Measurements from ENCODE around the gene TMEM185B.
A peak's percentile ranks its signal among the peaks of the same experiment; 100 is the strongest.

The TMEM185B gene

GRCh38 chr2:120231974-120232635, 8.9 kb upstream of the TMEM185B start:
- Mint-ChIP-seq H3K36me3 (ENCODE audit: low read depth) (peaks cover 47% of the 10 kb centered on the region), H3K27ac (peak overlapping the region; percentile 96), H3K9me3 (peaks cover 3% of the 10 kb centered on the region), H3K27me3 (ENCODE audit: low read depth) (no peaks in the 10 kb centered on the region), H3K4me3 (peak overlapping the region; percentile 99), H3K4me1 (ENCODE audit: low read depth) (peaks cover 51% of the 10 kb centered on the region)
- DNase-seq (ENCODE audit: low spot score) = peak; percentile 82

- peak overlapping the region; percentile 96 for H3K27ac Mint-ChIP-seq
- H3K4me1 Mint-ChIP-seq (ENCODE audit: low read depth) = peaks cover 56% of the 10 kb centered on the region
- H3K4me3 Mint-ChIP-seq = peak overlapping the region; percentile 99
- H3K27me3 Mint-ChIP-seq (ENCODE audit: low read depth) = no peaks in the 10 kb centered on the region
- peaks cover 52% of the 10 kb centered on the region for H3K36me3 Mint-ChIP-seq (ENCODE audit: low read depth)
- H3K9me3 Mint-ChIP-seq = peaks cover 3% of the 10 kb centered on the region
- DNase-seq (ENCODE audit: low spot score) = no peak
Observed at GRCh38 chr2:120231564-120231973, 8.4 kb upstream of the TMEM185B start.

GRCh38 chr2:120230515-120231471, 7.6 kb upstream of the TMEM185B start:
- H3K4me1 Mint-ChIP-seq (ENCODE audit: low read depth) = peaks cover 63% of the 10 kb centered on the region
- H3K27ac Mint-ChIP-seq = peak overlapping the region; percentile 96
- no peaks in the 10 kb centered on the region for H3K27me3 Mint-ChIP-seq (ENCODE audit: low read depth)
- H3K9me3 Mint-ChIP-seq = peaks cover 3% of the 10 kb centered on the region
- H3K36me3 Mint-ChIP-seq (ENCODE audit: low read depth) = peaks cover 59% of the 10 kb centered on the region
- H3K4me3 Mint-ChIP-seq = peak overlapping the region; percentile 99
- DNase-seq (ENCODE audit: low spot score) = no peak

GRCh38 chr2:120229341-120229740, 6.1 kb upstream of the TMEM185B start:
- H3K27me3 Mint-ChIP-seq (ENCODE audit: low read depth) = no peaks in the 10 kb centered on the region
- no peak for DNase-seq (ENCODE audit: low spot score)
- H3K27ac Mint-ChIP-seq = peak overlapping the region; percentile 53
- H3K4me3 Mint-ChIP-seq = peak overlapping the region; percentile 60
- peaks cover 65% of the 10 kb centered on the region for H3K4me1 Mint-ChIP-seq (ENCODE audit: low read depth)
- H3K9me3 Mint-ChIP-seq = no peaks in the 10 kb centered on the region
- peaks cover 57% of the 10 kb centered on the region for H3K36me3 Mint-ChIP-seq (ENCODE audit: low read depth)

GRCh38 chr2:120228503-120228902, 5.3 kb upstream of the TMEM185B start:
- peaks cover 72% of the 10 kb centered on the region for H3K4me1 Mint-ChIP-seq (ENCODE audit: low read depth)
- H3K9me3 Mint-ChIP-seq = no peaks in the 10 kb centered on the region
- no peaks in the 10 kb centered on the region for H3K27me3 Mint-ChIP-seq (ENCODE audit: low read depth)
- DNase-seq (ENCODE audit: low spot score) = no peak
- peak overlapping the region; percentile 11 for H3K27ac Mint-ChIP-seq
- peaks cover 57% of the 10 kb centered on the region for H3K36me3 Mint-ChIP-seq (ENCODE audit: low read depth)
- H3K4me3 Mint-ChIP-seq = peak overlapping the region; percentile 60

GRCh38 chr2:120227111-120227991, 4.2 kb upstream of the TMEM185B start:
- peak overlapping the region; percentile 47 for H3K27ac Mint-ChIP-seq

GRCh38 chr2:120226316-120226715, 3.1 kb upstream of the TMEM185B start:
- no peak overlapping the region for H3K4me3 Mint-ChIP-seq

More at GRCh38 chr2:120227111-120227991, 4.2 kb upstream of the TMEM185B start:
- Mint-ChIP-seq H3K4me1 (ENCODE audit: low read depth) (peaks cover 62% of the 10 kb centered on the region), H3K4me3 (peak overlapping the region; percentile 7), H3K9me3 (peaks cover 2% of the 10 kb centered on the region), H3K36me3 (ENCODE audit: low read depth) (peaks cover 60% of the 10 kb centered on the region), H3K27me3 (ENCODE audit: low read depth) (no peaks in the 10 kb centered on the region)
- DNase-seq (ENCODE audit: low spot score) = no peak

GRCh38 chr2:120225549-120226065, 2.4 kb upstream of the TMEM185B start:
- H3K4me1 Mint-ChIP-seq (ENCODE audit: low read depth) = peaks cover 72% of the 10 kb centered on the region
- H3K4me3 Mint-ChIP-seq = peak overlapping the region; percentile 34
- H3K27ac Mint-ChIP-seq = no peak overlapping the region
- no peaks in the 10 kb centered on the region for H3K27me3 Mint-ChIP-seq (ENCODE audit: low read depth)
- DNase-seq (ENCODE audit: low spot score) = no peak
- peaks cover 62% of the 10 kb centered on the region for H3K36me3 Mint-ChIP-seq (ENCODE audit: low read depth)
- H3K9me3 Mint-ChIP-seq = peaks cover 6% of the 10 kb centered on the region

More at GRCh38 chr2:120226316-120226715, 3.1 kb upstream of the TMEM185B start:
- DNase-seq (ENCODE audit: low spot score) = no peak
- no peaks in the 10 kb centered on the region for H3K27me3 Mint-ChIP-seq (ENCODE audit: low read depth)
- H3K27ac Mint-ChIP-seq = peak overlapping the region; percentile 48
- H3K36me3 Mint-ChIP-seq (ENCODE audit: low read depth) = peaks cover 63% of the 10 kb centered on the region
- H3K4me1 Mint-ChIP-seq (ENCODE audit: low read depth) = peaks cover 71% of the 10 kb centered on the region
- peaks cover 6% of the 10 kb centered on the region for H3K9me3 Mint-ChIP-seq

GRCh38 chr2:120224735-120225548, 1.7 kb upstream of the TMEM185B start:
- Mint-ChIP-seq H3K27me3 (ENCODE audit: low read depth) (no peaks in the 10 kb centered on the region), H3K4me1 (ENCODE audit: low read depth) (peaks cover 71% of the 10 kb centered on the region)

GRCh38 chr2:120224256-120224655, 1.1 kb upstream of the TMEM185B start:
- H3K36me3 Mint-ChIP-seq (ENCODE audit: low read depth) = peaks cover 62% of the 10 kb centered on the region

More at GRCh38 chr2:120224735-120225548, 1.7 kb upstream of the TMEM185B start:
- no peak for DNase-seq (ENCODE audit: low spot score)
- peaks cover 6% of the 10 kb centered on the region for H3K9me3 Mint-ChIP-seq
- H3K4me3 Mint-ChIP-seq = peak overlapping the region; percentile 86
- peaks cover 62% of the 10 kb centered on the region for H3K36me3 Mint-ChIP-seq (ENCODE audit: low read depth)
- H3K27ac Mint-ChIP-seq = peak overlapping the region; percentile 50

GRCh38 chr2:120222186-120223033, 790 bp downstream of the TMEM185B start:
- Mint-ChIP-seq H3K4me1 (ENCODE audit: low read depth) (peaks cover 53% of the 10 kb centered on the region), H3K36me3 (ENCODE audit: low read depth) (peaks cover 50% of the 10 kb centered on the region), H3K27ac (peak overlapping the region; percentile 91), H3K4me3 (peak overlapping the region; percentile 77), H3K9me3 (peaks cover 6% of the 10 kb centered on the region), H3K27me3 (ENCODE audit: low read depth) (no peaks in the 10 kb centered on the region)
- DNase-seq (ENCODE audit: low spot score) = no peak

More at GRCh38 chr2:120224256-120224655, 1.1 kb upstream of the TMEM185B start:
- DNase-seq (ENCODE audit: low spot score) = no peak
- Mint-ChIP-seq H3K4me1 (ENCODE audit: low read depth) (peaks cover 67% of the 10 kb centered on the region), H3K9me3 (peaks cover 6% of the 10 kb centered on the region), H3K4me3 (peak overlapping the region; percentile 86), H3K27me3 (ENCODE audit: low read depth) (no peaks in the 10 kb centered on the region), H3K27ac (peak overlapping the region; percentile 78)

GRCh38 chr2:120221616-120222015, 1.6 kb downstream of the TMEM185B start:
- Mint-ChIP-seq H3K27me3 (ENCODE audit: low read depth) (no peaks in the 10 kb centered on the region), H3K9me3 (peaks cover 6% of the 10 kb centered on the region), H3K4me3 (peak overlapping the region; percentile 77), H3K4me1 (ENCODE audit: low read depth) (peaks cover 48% of the 10 kb centered on the region), H3K27ac (peak overlapping the region; percentile 67), H3K36me3 (ENCODE audit: low read depth) (peaks cover 46% of the 10 kb centered on the region)
- no peak for DNase-seq (ENCODE audit: low spot score)
